ENCODE data around the gene ICE1.

GRCh38 chr5:5409151-5409810 is 13.2 kb upstream of the ICE1 start:
- TF ChIP-seq EZH2 (IDR thresholded peaks at IDR 0.05) (no peak), POLR2AphosphoS5 (IDR thresholded peaks at IDR 0.05; ENCODE audit: borderline replicate concordance, low read depth, low read length) (no peak), FOXP2 (optimal IDR thresholded peaks at IDR 0.05; ENCODE audit: control extremely low read depth, extremely low read length, insufficient read depth) (no peak)

Data from SK-N-MC (cell line).